ENCODE data around the gene WNK3.

DNA sequence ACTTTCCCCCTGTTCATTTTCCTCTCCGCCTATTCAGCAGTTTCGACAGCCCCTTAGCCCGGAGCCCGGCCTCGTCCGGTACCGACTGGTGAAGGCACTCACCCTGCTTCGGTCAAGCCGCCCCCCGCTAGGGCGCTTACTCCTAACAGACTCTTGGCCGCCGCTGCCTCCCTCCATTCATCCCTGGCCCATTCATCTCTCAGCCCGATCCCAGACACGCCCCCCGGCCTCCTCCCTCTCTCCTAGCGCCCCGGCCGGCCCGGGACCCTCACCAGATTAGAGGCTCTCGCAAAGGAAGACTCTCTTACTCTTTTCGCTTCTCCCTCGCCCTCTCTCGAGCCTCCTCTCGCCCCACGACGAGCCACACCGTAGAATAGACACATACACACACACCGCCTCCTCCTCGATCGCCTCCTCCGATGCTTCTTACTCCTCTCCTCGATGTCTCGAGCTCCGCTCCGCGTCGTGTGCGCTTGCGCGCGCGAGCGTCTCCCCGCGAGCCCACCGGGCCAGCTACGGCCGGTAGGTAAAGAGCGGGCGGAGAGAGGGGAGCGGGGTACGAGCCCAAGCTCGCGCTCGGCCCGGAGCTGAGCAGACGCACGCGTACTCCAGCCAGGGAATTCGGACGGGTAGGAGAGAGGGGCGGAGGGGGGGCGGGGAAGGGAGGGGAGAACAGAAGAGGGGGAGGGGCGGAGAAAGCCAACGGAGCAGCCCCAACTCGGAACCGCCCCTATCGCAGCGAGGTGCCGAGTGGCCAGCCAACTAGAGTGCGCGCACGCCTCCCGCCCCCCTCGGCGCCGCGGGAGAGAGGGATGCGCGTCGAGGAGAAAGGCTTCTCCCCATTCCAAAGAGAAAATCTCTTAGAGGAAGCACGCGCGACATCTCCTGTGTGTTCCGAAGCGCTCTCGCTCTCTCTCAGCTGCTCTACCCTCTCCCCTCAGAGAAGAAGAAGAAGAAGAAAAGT is at the start of gene WNK3:
- no peak for TF ChIP-seq CTCF (conservative IDR thresholded peaks at IDR 0.05; ENCODE audit: low read length)
- TF ChIP-seq EZH2phosphoT487 (IDR thresholded peaks at IDR 0.05; ENCODE audit: borderline replicate concordance, low read depth, low read length), result no peak
